Colonic mucosa (tissue), 4 donors: ENCODE results near the gene TP53AIP1. TPM values are rescaled to one million over a fixed set of nuclear protein-coding genes. Genes with fewer than 3 reads are reported as not detected.

Experiments
- DNase-seq: peaks from one replicate; pipeline ENCODE4 v3.0.0-alpha.2; 2020
- H3K27ac ChIP-seq: fragments of 200-600 bp; one replicate; pipeline ENCODE4 v1.8.0; 2021
- H3K27me3 ChIP-seq: fragments of 200-600 bp; one replicate; pipeline ENCODE4 v1.8.0; 2021
- H3K36me3 ChIP-seq: fragments of 200-600 bp; one replicate; pipeline ENCODE4 v1.8.0; 2021
- H3K4me1 ChIP-seq: fragments of 200-600 bp; one replicate; pipeline ENCODE4 v1.8.0; 2021; ENCODE audit warnings: mild to moderate bottlenecking
- H3K4me3 ChIP-seq: fragments of 200-600 bp; one replicate; pipeline ENCODE4 v1.8.0; 2021
- H3K9ac ChIP-seq, 2 donors: one replicate each; pipeline ENCODE4 v1.7.0; 2013; ENCODE audit warnings: control low read depth in 2 of 2, low read depth in 2 of 2, low read length in 2 of 2
- H3K9me3 ChIP-seq: fragments of 200-600 bp; one replicate; pipeline ENCODE4 v1.8.0; 2021
- intact Hi-C: fragments of 100-400 bp; cut with DNase I; formaldehyde crosslinking; loops from one replicate; pipeline ENCODE4 v1.14.1; 2022
- total RNA-seq, 2 donors: library from RNA; stranded (reverse); fragmentation: NEBNext Ultra II Directional in 1 of 2; extraction: Animal tissue kit (Norgen Biotek cat#: 25700) in 1 of 2; gene quantifications; one replicate each; pipeline ENCODE4 v1.2.1, GENCODE V29; 2021
- TF ChIP-seq, protein P1 (sequence below): fragments of 200-600 bp; IDR thresholded peaks from one replicate; pipeline ENCODE4 v1.8.0; 2022; ENCODE audit warnings: antibody characterized with exemption, mild to moderate bottlenecking
- donor health status: healthy.
- donor health status: DM: no; HTN: no; CAD: no.
- donor health status: DM: no; HTN: no; CAD: no.

The TP53AIP1 gene
- total RNA-seq, 2 donors from 2014 or later, result 0.12 to 0.19 TPM

DNA sequence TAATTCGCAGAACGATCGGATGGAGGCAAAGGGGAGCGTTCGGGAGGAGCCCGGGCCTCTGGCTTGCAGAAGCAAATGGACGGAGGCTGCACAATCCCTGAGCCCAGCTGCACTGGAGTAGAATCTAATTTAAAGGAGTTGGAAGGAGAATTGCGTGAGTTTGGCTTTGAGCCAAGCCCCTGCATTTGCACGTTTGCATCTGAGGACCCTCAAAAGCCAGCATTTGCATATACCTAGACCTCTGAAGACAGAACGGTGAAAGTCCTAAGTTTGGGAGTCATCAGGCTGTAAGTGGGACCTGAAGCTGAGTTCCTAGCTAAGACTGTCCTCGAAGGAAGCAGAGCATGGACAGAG lies 15.6 kb downstream of the TP53AIP1 start:
- no peak overlapping the region for H3K27ac ChIP-seq
- TF ChIP-seq, protein P1, sequence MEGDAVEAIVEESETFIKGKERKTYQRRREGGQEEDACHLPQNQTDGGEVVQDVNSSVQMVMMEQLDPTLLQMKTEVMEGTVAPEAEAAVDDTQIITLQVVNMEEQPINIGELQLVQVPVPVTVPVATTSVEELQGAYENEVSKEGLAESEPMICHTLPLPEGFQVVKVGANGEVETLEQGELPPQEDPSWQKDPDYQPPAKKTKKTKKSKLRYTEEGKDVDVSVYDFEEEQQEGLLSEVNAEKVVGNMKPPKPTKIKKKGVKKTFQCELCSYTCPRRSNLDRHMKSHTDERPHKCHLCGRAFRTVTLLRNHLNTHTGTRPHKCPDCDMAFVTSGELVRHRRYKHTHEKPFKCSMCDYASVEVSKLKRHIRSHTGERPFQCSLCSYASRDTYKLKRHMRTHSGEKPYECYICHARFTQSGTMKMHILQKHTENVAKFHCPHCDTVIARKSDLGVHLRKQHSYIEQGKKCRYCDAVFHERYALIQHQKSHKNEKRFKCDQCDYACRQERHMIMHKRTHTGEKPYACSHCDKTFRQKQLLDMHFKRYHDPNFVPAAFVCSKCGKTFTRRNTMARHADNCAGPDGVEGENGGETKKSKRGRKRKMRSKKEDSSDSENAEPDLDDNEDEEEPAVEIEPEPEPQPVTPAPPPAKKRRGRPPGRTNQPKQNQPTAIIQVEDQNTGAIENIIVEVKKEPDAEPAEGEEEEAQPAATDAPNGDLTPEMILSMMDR, result no peak
- H3K9me3 ChIP-seq, result no peaks in the 10 kb centered on the region
- no peak overlapping the region for H3K4me3 ChIP-seq
- no peaks in the 10 kb centered on the region for H3K4me1 ChIP-seq
- no peak for DNase-seq
- no peaks in the 10 kb centered on the region for H3K36me3 ChIP-seq
- intact Hi-C loops, result no loop called here
- no peaks in the 10 kb centered on the region for H3K27me3 ChIP-seq
- no peak overlapping the region for H3K9ac ChIP-seq

DNA sequence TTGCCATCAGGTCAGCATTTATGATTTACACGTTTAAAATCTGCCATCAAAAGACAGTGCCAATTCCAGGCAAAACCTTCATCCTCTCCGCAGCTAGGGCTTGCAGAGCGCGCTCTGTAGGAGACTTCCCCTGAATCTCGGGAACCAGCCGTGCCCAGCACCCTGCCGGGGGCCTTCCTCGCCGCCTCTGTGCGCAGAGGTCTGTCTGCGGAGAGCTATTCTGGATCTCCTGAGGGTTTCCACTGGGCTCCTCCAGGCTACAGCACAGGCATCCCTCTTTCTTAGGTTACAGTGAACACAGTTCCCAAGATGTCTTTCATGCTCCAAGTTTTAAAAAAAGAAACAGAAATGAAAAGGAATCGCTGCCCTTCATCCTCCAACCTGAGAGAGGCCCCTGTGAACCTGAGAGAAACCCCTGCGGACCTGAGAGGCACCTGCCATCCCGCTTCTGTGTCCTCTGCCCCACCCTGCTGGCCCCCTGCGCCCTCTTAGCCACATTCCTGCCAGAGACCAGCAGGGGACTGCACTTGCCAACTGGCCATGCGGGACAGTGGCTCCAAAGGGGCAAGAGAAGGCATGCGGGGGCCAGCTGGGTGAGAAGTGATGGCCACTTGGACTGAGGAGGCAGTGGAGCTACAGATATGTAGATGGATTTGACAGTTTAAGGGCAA lies 16.1 kb downstream of the TP53AIP1 start:
- no peak for DNase-seq
- Histone ChIP-seq H3K4me1 (no peaks in the 10 kb centered on the region), H3K9ac (no peak overlapping the region), H3K36me3 (no peaks in the 10 kb centered on the region), H3K9me3 (no peaks in the 10 kb centered on the region), H3K4me3 (no peak overlapping the region), H3K27me3 (no peaks in the 10 kb centered on the region), H3K27ac (no peak overlapping the region)
- intact Hi-C loops, result no loop called here
- TF ChIP-seq, protein P1, result no peak

DNA sequence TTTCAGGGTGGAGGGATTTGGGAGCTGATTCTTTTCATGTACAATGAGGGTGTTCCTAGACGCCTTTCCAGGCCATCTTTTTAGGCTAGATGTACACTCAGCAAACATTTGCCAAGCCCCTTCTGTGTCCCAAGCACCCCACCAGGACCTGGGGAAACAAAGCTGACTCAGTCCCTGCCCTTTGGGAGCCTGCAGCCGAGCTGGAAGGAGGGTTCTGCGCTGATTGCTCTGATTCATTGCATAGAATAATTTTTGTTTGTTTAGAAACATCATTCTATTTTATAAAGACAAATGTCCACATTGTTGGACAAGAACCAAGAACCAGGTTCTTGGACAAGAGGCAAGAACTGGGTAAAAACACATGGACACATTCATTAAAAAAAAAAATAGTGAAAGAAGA lies 16.7 kb downstream of the TP53AIP1 start:
- TF ChIP-seq, protein P1, result no peak
- Histone ChIP-seq H3K4me3 (no peak overlapping the region), H3K27me3 (no peaks in the 10 kb centered on the region), H3K9ac (no peak overlapping the region), H3K27ac (no peak overlapping the region), H3K4me1 (no peaks in the 10 kb centered on the region), H3K36me3 (no peaks in the 10 kb centered on the region), H3K9me3 (no peaks in the 10 kb centered on the region)
- DNase-seq, result no peak
- intact Hi-C loops, result no loop called here

DNA sequence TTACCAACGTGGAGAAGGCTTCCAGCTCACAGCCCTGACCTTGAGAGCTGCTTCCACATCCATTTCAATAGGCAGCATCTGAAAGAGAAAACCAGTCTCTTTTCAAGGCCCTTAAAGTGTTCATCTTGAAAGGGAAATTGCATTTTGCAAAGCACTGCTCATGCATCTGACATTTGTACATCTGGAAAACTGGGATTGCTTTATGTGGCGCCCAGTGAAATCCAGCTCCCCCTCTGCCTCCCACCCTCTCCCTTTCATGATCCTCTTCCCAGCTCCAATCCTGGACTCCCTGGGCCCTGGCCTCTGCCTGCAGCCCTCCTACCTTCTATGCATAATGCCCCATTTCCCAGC lies 17.4 kb downstream of the TP53AIP1 start:
- H3K4me3 ChIP-seq, result no peak overlapping the region
- no peak for DNase-seq
- H3K27ac ChIP-seq, result no peak overlapping the region
- H3K9me3 ChIP-seq, result no peaks in the 10 kb centered on the region
- TF ChIP-seq, protein P1, result no peak
- H3K4me1 ChIP-seq, result no peaks in the 10 kb centered on the region
- H3K9ac ChIP-seq, result no peak overlapping the region
- H3K36me3 ChIP-seq, result no peaks in the 10 kb centered on the region
- intact Hi-C loops, result no loop called here
- H3K27me3 ChIP-seq, result no peaks in the 10 kb centered on the region

DNA sequence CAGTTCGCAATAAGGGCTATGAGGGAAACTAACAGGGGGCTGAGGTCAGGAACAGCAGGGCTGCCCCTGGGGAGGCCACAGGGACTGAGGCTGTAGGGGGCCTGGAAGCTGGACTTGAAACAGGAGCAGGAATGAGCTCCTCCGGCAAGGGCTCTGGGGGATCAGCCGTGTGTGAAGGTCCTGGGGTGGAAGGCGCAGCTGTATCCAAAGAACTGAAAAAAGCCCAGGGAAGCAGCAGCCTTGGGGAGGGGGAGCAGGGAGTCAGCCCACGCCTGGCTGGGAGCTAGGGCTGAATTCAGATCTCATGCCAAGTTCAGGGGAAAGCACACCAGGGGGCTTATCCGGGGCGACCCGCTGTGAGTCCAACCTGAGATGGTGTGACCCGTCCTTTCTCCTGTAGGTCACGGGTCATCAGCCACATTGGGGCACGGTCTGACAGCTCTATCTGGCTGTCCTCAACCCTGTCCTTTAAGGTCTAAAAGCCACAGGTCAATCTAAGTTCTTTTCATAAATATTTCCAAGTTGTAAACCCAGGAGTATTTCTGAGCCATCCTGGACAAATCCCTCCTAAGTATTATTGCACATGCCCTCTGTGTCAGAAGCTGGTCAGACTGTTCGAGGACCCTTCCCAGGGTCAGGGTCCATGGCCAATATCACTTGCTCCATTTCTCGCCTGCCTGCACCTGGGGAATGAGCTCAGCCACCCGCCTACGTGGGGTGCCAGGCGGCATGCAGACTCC lies 18.0 kb downstream of the TP53AIP1 start:
- no peak overlapping the region for H3K27ac ChIP-seq
- DNase-seq, result no peak
- TF ChIP-seq, protein P1, result no peak
- H3K27me3 ChIP-seq, result no peaks in the 10 kb centered on the region
- H3K9me3 ChIP-seq, result no peaks in the 10 kb centered on the region
- no peak overlapping the region for H3K9ac ChIP-seq
- H3K4me3 ChIP-seq, result no peak overlapping the region
- intact Hi-C loops, result no loop called here
- H3K4me1 ChIP-seq, result no peaks in the 10 kb centered on the region
- no peaks in the 10 kb centered on the region for H3K36me3 ChIP-seq
